ENCODE results near the gene NEU3. TPM values are rescaled to one million over a fixed set of nuclear protein-coding genes. Genes with fewer than 3 reads are reported as not detected.

The NEU3 gene
- total and polyA plus RNA-seq, 2 of the 4 experiments (the other 2 are of a cell fraction): 5.5 to 10.6 TPM

DNA sequence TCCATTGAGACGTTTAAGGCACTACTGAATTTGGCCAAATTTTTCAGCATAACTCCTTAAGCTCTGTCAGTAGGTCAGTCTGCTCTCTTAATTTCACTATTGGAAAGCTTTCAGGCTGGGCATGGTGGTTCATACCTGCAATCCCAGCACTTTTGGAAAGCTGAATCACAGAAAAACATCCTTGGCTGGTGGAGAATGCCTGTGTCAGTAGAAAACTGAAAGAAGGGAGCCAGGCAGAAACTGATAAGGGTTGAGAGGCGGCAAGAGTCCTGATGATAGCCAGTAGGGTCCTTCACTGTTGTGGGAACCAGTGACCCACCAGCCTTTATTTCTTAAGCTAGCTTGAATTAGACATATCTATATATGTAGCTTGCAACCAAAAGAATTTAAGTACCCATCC lies 22.6 kb downstream of the NEU3 start:
- dilution Hi-C loops (cut with HindIII; ENCODE audit: low sequenced_read_pairs, unreplicated experiment): no loop called here
- Histone ChIP-seq H3K27me3 (ENCODE audit: control insufficient read depth, insufficient read depth, low read length) (no peaks in the 10 kb centered on the region), H3K18ac (ENCODE audit: low read depth, low read length) (no peak overlapping the region), H3K79me1 (ENCODE audit: low read depth in 1 of 2, low read length in 2 of 2) (no peaks in the 10 kb centered on the region), H2AK9ac (replicated peaks; ENCODE audit: low read depth, low read length, poor library complexity) (no peak overlapping the region), H4K20me1 (ENCODE audit: insufficient read depth, low read length) (peaks cover 4% of the 10 kb centered on the region; the same call in 1 of the 2 replicates), H2BK5ac (ENCODE audit: low read depth, low read length, poor library complexity, severe bottlenecking) (no peak overlapping the region), H3K14ac (replicated peaks; ENCODE audit: low read depth, low read length) (no peak overlapping the region), H2BK20ac (ENCODE audit: low read depth, low read length) (no peak overlapping the region), H2BK15ac (ENCODE audit: low read depth, low read length) (no peak overlapping the region), H4K8ac (ENCODE audit: low read depth in 2 of 2, low read length in 2 of 2) (no peak overlapping the region), H3K9me3 (ENCODE audit: control insufficient read depth, insufficient read depth, low read length) (no peaks in the 10 kb centered on the region), H3K23ac (ENCODE audit: low read depth, low read length) (no peak overlapping the region), H3K9me1 (ENCODE audit: insufficient read depth, low read length) (peaks cover 18% of the 10 kb centered on the region), H3K36me3 (ENCODE audit: control insufficient read depth, insufficient read depth, low read length) (peaks cover 3% of the 10 kb centered on the region), H3K56ac (ENCODE audit: extremely low read depth, insufficient read depth, low read length) (no peak overlapping the region), H3K4ac (ENCODE audit: low read depth, low read length) (no peak overlapping the region), H4K5ac (ENCODE audit: low read depth, low read length) (no peak overlapping the region), H3K4me1 (ENCODE audit: control insufficient read depth, insufficient read depth, low read length) (peaks cover 11% of the 10 kb centered on the region), H3K27ac (ENCODE audit: insufficient read depth, low read length) (no peak overlapping the region), H2BK120ac (ENCODE audit: low read depth, low read length) (no peak overlapping the region), H4K91ac (ENCODE audit: insufficient read depth, low read depth, low read length) (no peak overlapping the region), H3K9ac (ENCODE audit: low read depth, low read length) (no peak overlapping the region), H2AFZ (replicated peaks; ENCODE audit: low read length, poor library complexity) (no peak overlapping the region), H3K4me2 (ENCODE audit: low read depth, low read length) (no peak overlapping the region), H3K4me3 (ENCODE audit: insufficient read depth, low read depth, low read length) (no peak overlapping the region), H2AK5ac (ENCODE audit: low read depth, low read length) (no peak overlapping the region)
- no peak for TF ChIP-seq SMC3 (IDR thresholded peaks at IDR 0.05; ENCODE audit: low read depth, low read length)
- TF ChIP-seq RFX5 (IDR thresholded peaks at IDR 0.05; ENCODE audit: low read depth, low read length): no peak
- no peak for TF ChIP-seq CHD1 (IDR thresholded peaks at IDR 0.05; ENCODE audit: low read depth, low read length)
- TF ChIP-seq CEBPB (IDR thresholded peaks at IDR 0.05; ENCODE audit: low read depth, low read length): no peak
- no peak for TF ChIP-seq NFE2L2 (IDR thresholded peaks at IDR 0.05; ENCODE audit: low read depth, low read length)
- no peak for TF ChIP-seq MAFK (IDR thresholded peaks at IDR 0.05; ENCODE audit: low read depth, low read length)
- TF ChIP-seq, protein P1, sequence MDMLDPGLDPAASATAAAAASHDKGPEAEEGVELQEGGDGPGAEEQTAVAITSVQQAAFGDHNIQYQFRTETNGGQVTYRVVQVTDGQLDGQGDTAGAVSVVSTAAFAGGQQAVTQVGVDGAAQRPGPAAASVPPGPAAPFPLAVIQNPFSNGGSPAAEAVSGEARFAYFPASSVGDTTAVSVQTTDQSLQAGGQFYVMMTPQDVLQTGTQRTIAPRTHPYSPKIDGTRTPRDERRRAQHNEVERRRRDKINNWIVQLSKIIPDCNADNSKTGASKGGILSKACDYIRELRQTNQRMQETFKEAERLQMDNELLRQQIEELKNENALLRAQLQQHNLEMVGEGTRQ (IDR thresholded peaks at IDR 0.05; ENCODE audit: low read depth, low read length): no peak
- TF ChIP-seq FOS (IDR thresholded peaks at IDR 0.05; ENCODE audit: low read depth, low read length): no peak
- no peak for TF ChIP-seq RAD21 (IDR thresholded peaks at IDR 0.05; ENCODE audit: low read length)
- no peak for TF ChIP-seq RCOR1 (IDR thresholded peaks at IDR 0.05; ENCODE audit: insufficient replicate concordance, low read length)
- no peak for TF ChIP-seq MXI1 (IDR thresholded peaks at IDR 0.05; ENCODE audit: borderline replicate concordance, low read depth, low read length)
- TF ChIP-seq POLR2A (IDR thresholded peaks at IDR 0.05; ENCODE audit: low read depth, low read length): no peak
- in situ Hi-C loops (cut with MboI; ENCODE audit: low sequenced_read_pairs): no loop called here
- no peak for DNase-seq
- no CpG with 5 or more reads among the region's 2 CpGs for WGBS, 2 experiments (ENCODE audit: extremely low coverage in 2 of 2, insufficient read length in 1 of 2)
- CTCF ChIA-PET: interaction anchor here (1.0 kb wide), 1 partner anchor 17 kb away, joined by 3 read pairs; no protein-coding TSS in a partner anchor
- ATAC-seq (ENCODE audit: low read depth): no peak
- no TSS peak for BruUV-seq (replicated peaks)
- intact Hi-C loops (cut with micrococcal nuclease): no loop called here
- POLR2A ChIA-PET (ENCODE audit: unreplicated experiment): no interaction called here
